H1 (cell line): Measurements from ENCODE around the gene EFHD1.

Experiments used
- CREB1 ChIP-seq: IDR thresholded peaks from 2 replicates; pipeline ENCODE4 v1.6.1; 2012; ENCODE audit warnings: inconsistent platforms
- EZH2 ChIP-seq: fragments of 200-600 bp; sonication (generic); IDR thresholded peaks from 2 replicates; pipeline ENCODE4 v1.7.1; 2012; ENCODE audit warnings: low read depth, mild to moderate bottlenecking, moderate library complexity, low read length, inconsistent platforms; ENCODE audit not compliant: severe bottlenecking
- POLR2A ChIP-seq, 2 experiments: IDR thresholded peaks; 1 replicate in 1 of 2; 2 replicates in 1 of 2; pipeline ENCODE4 v1.6.1; 2011; ENCODE audit warnings: low read depth in 2 of 2, low read length in 2 of 2, mild to moderate bottlenecking in 2 of 2; ENCODE audit errors: control extremely low read depth in 1 of 2
- POLR2AphosphoS5 ChIP-seq: IDR thresholded peaks from 2 replicates; pipeline ENCODE4 v1.6.1; 2011; ENCODE audit warnings: low read depth, low read length
- RBBP5 ChIP-seq: IDR thresholded peaks from 2 replicates; pipeline ENCODE4 v1.7.1; 2012; ENCODE audit warnings: low read depth, mild to moderate bottlenecking, inconsistent platforms, low read length, moderate library complexity, borderline replicate concordance
- TF ChIP-seq, protein P1 (sequence below), 3 experiments: IDR thresholded peaks; 1 replicate in 2 of 3; 2 replicates in 1 of 3; pipeline versions ENCODE4 v1.5.1 to v1.6.1; 2011; ENCODE audit warnings: low read length in 3 of 3, mild to moderate bottlenecking in 3 of 3, inconsistent platforms in 2 of 3, low read depth in 1 of 3, moderate library complexity in 1 of 3; ENCODE audit not compliant: insufficient read depth in 1 of 3; ENCODE audit errors: control extremely low read depth in 1 of 3
- TF ChIP-seq, protein P2 (sequence below): IDR thresholded peaks from 2 replicates; pipeline ENCODE4 v1.6.1; 2011; ENCODE audit warnings: low read length, improper control_type of control experiment
- TF ChIP-seq, protein P3 (sequence below): fragments of 300-600 bp; sonication (generic); IDR thresholded peaks from 2 replicates; pipeline ENCODE4 v1.7.1; 2012; ENCODE audit warnings: low read length, moderate library complexity, mild to moderate bottlenecking, inconsistent platforms; ENCODE audit not compliant: insufficient replicate concordance
- TF ChIP-seq, protein P4 (sequence below): IDR thresholded peaks from 2 replicates; pipeline ENCODE4 v1.6.1; 2012; ENCODE audit warnings: low read length, inconsistent platforms

DNA sequence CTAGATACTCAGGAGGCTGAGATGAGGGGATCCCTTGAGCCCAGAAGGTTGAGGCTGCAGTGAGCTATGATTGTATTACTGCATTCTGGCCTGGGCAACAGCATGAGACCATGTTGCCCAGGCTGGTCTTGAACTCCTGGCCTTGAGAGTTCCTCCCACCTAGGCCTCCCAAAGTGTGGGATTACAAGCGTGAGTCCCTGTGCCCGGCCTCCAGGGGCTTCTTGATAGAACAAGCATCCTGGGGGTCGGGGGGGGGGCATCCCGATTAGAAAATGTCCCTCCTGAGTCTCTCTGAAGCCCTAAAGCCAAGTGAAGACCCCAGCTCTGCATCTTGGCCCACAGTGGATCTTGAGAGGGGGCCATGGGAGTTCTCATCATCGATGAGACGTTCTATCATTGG is 22.3 kb upstream of the EFHD1 start:
- TF ChIP-seq, protein P1, sequence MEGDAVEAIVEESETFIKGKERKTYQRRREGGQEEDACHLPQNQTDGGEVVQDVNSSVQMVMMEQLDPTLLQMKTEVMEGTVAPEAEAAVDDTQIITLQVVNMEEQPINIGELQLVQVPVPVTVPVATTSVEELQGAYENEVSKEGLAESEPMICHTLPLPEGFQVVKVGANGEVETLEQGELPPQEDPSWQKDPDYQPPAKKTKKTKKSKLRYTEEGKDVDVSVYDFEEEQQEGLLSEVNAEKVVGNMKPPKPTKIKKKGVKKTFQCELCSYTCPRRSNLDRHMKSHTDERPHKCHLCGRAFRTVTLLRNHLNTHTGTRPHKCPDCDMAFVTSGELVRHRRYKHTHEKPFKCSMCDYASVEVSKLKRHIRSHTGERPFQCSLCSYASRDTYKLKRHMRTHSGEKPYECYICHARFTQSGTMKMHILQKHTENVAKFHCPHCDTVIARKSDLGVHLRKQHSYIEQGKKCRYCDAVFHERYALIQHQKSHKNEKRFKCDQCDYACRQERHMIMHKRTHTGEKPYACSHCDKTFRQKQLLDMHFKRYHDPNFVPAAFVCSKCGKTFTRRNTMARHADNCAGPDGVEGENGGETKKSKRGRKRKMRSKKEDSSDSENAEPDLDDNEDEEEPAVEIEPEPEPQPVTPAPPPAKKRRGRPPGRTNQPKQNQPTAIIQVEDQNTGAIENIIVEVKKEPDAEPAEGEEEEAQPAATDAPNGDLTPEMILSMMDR (IDR thresholded peaks at IDR 0.05; ENCODE audit: control extremely low read depth in 1 of 3, insufficient read depth in 1 of 3, low read depth in 1 of 3, low read length in 3 of 3), result no peak
- no peak for TF ChIP-seq POLR2AphosphoS5
- TF ChIP-seq CREB1, result no peak
- TF ChIP-seq RBBP5, result no peak
- TF ChIP-seq, protein P2, sequence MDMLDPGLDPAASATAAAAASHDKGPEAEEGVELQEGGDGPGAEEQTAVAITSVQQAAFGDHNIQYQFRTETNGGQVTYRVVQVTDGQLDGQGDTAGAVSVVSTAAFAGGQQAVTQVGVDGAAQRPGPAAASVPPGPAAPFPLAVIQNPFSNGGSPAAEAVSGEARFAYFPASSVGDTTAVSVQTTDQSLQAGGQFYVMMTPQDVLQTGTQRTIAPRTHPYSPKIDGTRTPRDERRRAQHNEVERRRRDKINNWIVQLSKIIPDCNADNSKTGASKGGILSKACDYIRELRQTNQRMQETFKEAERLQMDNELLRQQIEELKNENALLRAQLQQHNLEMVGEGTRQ, result no peak
- TF ChIP-seq, protein P3, sequence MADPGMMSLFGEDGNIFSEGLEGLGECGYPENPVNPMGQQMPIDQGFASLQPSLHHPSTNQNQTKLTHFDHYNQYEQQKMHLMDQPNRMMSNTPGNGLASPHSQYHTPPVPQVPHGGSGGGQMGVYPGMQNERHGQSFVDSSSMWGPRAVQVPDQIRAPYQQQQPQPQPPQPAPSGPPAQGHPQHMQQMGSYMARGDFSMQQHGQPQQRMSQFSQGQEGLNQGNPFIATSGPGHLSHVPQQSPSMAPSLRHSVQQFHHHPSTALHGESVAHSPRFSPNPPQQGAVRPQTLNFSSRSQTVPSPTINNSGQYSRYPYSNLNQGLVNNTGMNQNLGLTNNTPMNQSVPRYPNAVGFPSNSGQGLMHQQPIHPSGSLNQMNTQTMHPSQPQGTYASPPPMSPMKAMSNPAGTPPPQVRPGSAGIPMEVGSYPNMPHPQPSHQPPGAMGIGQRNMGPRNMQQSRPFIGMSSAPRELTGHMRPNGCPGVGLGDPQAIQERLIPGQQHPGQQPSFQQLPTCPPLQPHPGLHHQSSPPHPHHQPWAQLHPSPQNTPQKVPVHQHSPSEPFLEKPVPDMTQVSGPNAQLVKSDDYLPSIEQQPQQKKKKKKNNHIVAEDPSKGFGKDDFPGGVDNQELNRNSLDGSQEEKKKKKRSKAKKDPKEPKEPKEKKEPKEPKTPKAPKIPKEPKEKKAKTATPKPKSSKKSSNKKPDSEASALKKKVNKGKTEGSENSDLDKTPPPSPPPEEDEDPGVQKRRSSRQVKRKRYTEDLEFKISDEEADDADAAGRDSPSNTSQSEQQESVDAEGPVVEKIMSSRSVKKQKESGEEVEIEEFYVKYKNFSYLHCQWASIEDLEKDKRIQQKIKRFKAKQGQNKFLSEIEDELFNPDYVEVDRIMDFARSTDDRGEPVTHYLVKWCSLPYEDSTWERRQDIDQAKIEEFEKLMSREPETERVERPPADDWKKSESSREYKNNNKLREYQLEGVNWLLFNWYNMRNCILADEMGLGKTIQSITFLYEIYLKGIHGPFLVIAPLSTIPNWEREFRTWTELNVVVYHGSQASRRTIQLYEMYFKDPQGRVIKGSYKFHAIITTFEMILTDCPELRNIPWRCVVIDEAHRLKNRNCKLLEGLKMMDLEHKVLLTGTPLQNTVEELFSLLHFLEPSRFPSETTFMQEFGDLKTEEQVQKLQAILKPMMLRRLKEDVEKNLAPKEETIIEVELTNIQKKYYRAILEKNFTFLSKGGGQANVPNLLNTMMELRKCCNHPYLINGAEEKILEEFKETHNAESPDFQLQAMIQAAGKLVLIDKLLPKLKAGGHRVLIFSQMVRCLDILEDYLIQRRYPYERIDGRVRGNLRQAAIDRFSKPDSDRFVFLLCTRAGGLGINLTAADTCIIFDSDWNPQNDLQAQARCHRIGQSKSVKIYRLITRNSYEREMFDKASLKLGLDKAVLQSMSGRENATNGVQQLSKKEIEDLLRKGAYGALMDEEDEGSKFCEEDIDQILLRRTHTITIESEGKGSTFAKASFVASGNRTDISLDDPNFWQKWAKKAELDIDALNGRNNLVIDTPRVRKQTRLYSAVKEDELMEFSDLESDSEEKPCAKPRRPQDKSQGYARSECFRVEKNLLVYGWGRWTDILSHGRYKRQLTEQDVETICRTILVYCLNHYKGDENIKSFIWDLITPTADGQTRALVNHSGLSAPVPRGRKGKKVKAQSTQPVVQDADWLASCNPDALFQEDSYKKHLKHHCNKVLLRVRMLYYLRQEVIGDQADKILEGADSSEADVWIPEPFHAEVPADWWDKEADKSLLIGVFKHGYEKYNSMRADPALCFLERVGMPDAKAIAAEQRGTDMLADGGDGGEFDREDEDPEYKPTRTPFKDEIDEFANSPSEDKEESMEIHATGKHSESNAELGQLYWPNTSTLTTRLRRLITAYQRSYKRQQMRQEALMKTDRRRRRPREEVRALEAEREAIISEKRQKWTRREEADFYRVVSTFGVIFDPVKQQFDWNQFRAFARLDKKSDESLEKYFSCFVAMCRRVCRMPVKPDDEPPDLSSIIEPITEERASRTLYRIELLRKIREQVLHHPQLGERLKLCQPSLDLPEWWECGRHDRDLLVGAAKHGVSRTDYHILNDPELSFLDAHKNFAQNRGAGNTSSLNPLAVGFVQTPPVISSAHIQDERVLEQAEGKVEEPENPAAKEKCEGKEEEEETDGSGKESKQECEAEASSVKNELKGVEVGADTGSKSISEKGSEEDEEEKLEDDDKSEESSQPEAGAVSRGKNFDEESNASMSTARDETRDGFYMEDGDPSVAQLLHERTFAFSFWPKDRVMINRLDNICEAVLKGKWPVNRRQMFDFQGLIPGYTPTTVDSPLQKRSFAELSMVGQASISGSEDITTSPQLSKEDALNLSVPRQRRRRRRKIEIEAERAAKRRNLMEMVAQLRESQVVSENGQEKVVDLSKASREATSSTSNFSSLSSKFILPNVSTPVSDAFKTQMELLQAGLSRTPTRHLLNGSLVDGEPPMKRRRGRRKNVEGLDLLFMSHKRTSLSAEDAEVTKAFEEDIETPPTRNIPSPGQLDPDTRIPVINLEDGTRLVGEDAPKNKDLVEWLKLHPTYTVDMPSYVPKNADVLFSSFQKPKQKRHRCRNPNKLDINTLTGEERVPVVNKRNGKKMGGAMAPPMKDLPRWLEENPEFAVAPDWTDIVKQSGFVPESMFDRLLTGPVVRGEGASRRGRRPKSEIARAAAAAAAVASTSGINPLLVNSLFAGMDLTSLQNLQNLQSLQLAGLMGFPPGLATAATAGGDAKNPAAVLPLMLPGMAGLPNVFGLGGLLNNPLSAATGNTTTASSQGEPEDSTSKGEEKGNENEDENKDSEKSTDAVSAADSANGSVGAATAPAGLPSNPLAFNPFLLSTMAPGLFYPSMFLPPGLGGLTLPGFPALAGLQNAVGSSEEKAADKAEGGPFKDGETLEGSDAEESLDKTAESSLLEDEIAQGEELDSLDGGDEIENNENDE, result no peak
- no peak for TF ChIP-seq POLR2A (IDR thresholded peaks at IDR 0.05; ENCODE audit: control extremely low read depth in 1 of 2, low read depth in 2 of 2, low read length in 2 of 2)
- TF ChIP-seq, protein P4, sequence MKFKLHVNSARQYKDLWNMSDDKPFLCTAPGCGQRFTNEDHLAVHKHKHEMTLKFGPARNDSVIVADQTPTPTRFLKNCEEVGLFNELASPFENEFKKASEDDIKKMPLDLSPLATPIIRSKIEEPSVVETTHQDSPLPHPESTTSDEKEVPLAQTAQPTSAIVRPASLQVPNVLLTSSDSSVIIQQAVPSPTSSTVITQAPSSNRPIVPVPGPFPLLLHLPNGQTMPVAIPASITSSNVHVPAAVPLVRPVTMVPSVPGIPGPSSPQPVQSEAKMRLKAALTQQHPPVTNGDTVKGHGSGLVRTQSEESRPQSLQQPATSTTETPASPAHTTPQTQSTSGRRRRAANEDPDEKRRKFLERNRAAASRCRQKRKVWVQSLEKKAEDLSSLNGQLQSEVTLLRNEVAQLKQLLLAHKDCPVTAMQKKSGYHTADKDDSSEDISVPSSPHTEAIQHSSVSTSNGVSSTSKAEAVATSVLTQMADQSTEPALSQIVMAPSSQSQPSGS, result no peak
- TF ChIP-seq EZH2, result no peak
